IPS-15b (cell line): ENCODE results near the gene SYT12.

Experiments used
- H3K27me3 ChIP-seq: one replicate; pipeline ENCODE4 v1.6.1; 2013; ENCODE audit warnings: low read length; ENCODE audit not compliant: control insufficient read depth, insufficient read depth
- H3K36me3 ChIP-seq: one replicate; pipeline ENCODE4 v1.6.1; 2013; ENCODE audit warnings: low read length; ENCODE audit not compliant: control insufficient read depth, insufficient read depth
- H3K4me1 ChIP-seq: one replicate; pipeline ENCODE4 v1.6.1; 2013; ENCODE audit warnings: mild to moderate bottlenecking, low read length; ENCODE audit not compliant: control insufficient read depth, insufficient read depth
- H3K4me3 ChIP-seq: one replicate; pipeline ENCODE4 v1.5.1; 2013; ENCODE audit warnings: low read depth, low read length
- H3K9ac ChIP-seq: one replicate; pipeline ENCODE4 v1.6.1; 2013; ENCODE audit warnings: low read depth, mild to moderate bottlenecking, low read length
- H3K9me3 ChIP-seq: one replicate; pipeline ENCODE4 v1.6.1; 2013; ENCODE audit warnings: mild to moderate bottlenecking, low read length; ENCODE audit not compliant: control insufficient read depth, insufficient read depth

The SYT12 gene

DNA sequence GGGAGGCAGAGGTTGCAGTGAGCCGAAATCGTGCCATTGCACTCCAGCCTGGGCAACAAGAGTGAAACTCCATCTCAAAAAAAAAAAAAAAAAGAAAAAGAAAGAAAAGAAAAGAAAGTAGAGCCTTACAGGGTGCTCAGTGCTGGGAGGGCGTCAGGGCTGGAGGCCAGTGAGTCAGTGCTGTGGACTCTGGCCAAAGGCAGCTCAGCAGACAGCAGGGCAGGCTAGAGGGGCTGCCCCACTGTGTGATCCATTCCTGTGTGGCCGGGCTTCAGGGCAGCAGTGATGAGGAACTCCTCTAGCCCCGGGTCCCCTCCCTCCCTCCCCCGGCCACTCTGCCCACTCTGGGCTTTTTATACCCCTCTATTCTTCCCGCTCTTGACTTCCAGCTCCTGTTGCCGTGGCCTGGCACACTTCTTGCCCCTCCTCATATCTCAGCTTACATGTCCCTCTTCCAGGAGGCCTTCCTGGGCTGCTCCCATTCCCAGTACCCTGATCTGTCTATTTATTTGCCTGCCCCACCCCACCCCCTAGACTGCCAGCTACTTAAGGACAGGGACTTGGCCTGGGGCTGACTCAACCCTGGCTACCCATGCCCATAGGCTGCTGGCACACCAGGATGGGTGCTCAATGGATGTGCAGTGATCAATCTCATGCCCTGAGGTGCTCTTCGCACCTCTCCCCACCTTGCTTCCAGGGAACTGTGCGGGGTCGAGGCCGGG lies 10.1 kb downstream of the SYT12 start:
- peaks cover 8% of the 10 kb centered on the region for H3K4me1 ChIP-seq
- no peaks in the 10 kb centered on the region for H3K36me3 ChIP-seq
- H3K9ac ChIP-seq: no peak overlapping the region
- no peaks in the 10 kb centered on the region for H3K9me3 ChIP-seq
- no peak overlapping the region for H3K4me3 ChIP-seq
- H3K27me3 ChIP-seq: no peaks in the 10 kb centered on the region

DNA sequence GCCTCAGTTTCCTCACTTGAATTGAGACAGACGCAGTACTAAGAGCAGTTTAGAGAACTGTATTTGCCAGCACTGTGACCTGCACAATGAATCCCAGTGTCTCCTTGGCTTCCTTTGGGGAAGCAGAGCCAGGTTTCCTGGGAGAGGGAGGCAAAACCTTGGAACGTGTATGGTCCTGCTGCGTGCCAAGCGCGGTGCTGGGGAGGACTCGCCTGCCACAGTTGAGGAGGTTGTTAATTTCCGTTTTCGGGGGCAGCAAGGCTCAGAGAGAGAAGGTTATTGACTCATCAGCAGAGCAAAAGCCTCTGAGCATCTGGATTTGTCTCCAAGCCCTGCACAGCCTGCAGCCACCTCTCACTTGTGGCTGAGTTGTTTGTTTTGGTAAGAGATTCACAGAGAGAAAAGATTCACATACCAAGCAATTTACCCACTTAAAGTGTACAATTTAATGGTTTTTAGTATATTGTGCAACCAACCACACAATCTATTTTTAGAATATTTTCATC lies 10.8 kb downstream of the SYT12 start:
- H3K9ac ChIP-seq: no peak overlapping the region
- H3K27me3 ChIP-seq: no peaks in the 10 kb centered on the region
- no peaks in the 10 kb centered on the region for H3K9me3 ChIP-seq
- no peak overlapping the region for H3K4me3 ChIP-seq
- H3K36me3 ChIP-seq: no peaks in the 10 kb centered on the region
- H3K4me1 ChIP-seq: peaks cover 8% of the 10 kb centered on the region

GRCh38 chr11:67034350-67034749 lies 11.4 kb downstream of the SYT12 start:
- no peak overlapping the region for H3K9ac ChIP-seq
- no peaks in the 10 kb centered on the region for H3K27me3 ChIP-seq
- no peaks in the 10 kb centered on the region for H3K9me3 ChIP-seq
- peaks cover 8% of the 10 kb centered on the region for H3K4me1 ChIP-seq
- no peaks in the 10 kb centered on the region for H3K36me3 ChIP-seq
- no peak overlapping the region for H3K4me3 ChIP-seq

- H3K4me3 ChIP-seq: no peak overlapping the region
- H3K27me3 ChIP-seq: no peaks in the 10 kb centered on the region
- no peak overlapping the region for H3K9ac ChIP-seq
- no peaks in the 10 kb centered on the region for H3K36me3 ChIP-seq
- H3K9me3 ChIP-seq: no peaks in the 10 kb centered on the region
- H3K4me1 ChIP-seq: no peaks in the 10 kb centered on the region
These were observed 17.2 kb downstream of the SYT12 start for GRCh38 chr11:67040147-67040546.

DNA sequence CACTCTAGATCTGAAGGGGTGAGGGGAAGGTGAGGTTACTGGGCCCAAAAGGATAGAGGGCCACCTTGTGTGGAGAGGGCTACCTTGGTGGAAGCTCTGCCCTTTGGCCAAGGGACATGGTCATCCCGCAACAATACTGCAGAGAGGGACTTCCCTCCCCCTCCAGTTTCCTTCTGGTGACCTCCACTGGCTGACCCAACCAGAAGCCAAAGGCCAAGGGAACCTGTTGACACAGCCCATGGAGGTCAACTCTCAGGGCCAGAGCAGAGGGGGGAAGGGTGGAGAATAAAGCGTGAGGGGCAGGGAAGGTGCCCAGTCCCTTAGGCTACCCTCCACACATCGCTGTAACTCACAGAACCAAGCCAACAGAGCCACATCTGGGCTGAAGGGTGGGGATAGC lies 18.7 kb downstream of the SYT12 start:
- Histone ChIP-seq H3K9ac (no peak overlapping the region), H3K9me3 (no peaks in the 10 kb centered on the region), H3K4me3 (no peak overlapping the region), H3K4me1 (no peaks in the 10 kb centered on the region), H3K36me3 (no peaks in the 10 kb centered on the region), H3K27me3 (no peaks in the 10 kb centered on the region)

GRCh38 chr11:67043572-67044349 lies 20.8 kb downstream of the SYT12 start:
- no peaks in the 10 kb centered on the region for H3K27me3 ChIP-seq
- no peaks in the 10 kb centered on the region for H3K9me3 ChIP-seq
- H3K36me3 ChIP-seq: no peaks in the 10 kb centered on the region
- no peak overlapping the region for H3K4me3 ChIP-seq
- H3K9ac ChIP-seq: no peak overlapping the region
- no peaks in the 10 kb centered on the region for H3K4me1 ChIP-seq

- no peaks in the 10 kb centered on the region for H3K9me3 ChIP-seq
- H3K4me1 ChIP-seq: no peaks in the 10 kb centered on the region
- H3K27me3 ChIP-seq: no peaks in the 10 kb centered on the region
- no peak overlapping the region for H3K9ac ChIP-seq
- no peak overlapping the region for H3K4me3 ChIP-seq
- H3K36me3 ChIP-seq: no peaks in the 10 kb centered on the region
These were observed 21.6 kb downstream of the SYT12 start for GRCh38 chr11:67044496-67044895.

- Histone ChIP-seq H3K27me3 (no peaks in the 10 kb centered on the region), H3K9me3 (no peaks in the 10 kb centered on the region), H3K9ac (no peak overlapping the region), H3K4me3 (no peak overlapping the region), H3K36me3 (no peaks in the 10 kb centered on the region), H3K4me1 (no peaks in the 10 kb centered on the region)
These were observed 22.4 kb downstream of the SYT12 start for GRCh38 chr11:67045314-67045713.

GRCh38 chr11:67048515-67049130 lies 25.7 kb downstream of the SYT12 start:
- Histone ChIP-seq H3K4me1 (no peaks in the 10 kb centered on the region), H3K9me3 (no peaks in the 10 kb centered on the region), H3K27me3 (no peaks in the 10 kb centered on the region), H3K36me3 (no peaks in the 10 kb centered on the region), H3K9ac (no peak overlapping the region), H3K4me3 (no peak overlapping the region)

- Histone ChIP-seq H3K9ac (no peak overlapping the region), H3K9me3 (no peaks in the 10 kb centered on the region), H3K36me3 (no peaks in the 10 kb centered on the region), H3K4me3 (no peak overlapping the region), H3K27me3 (no peaks in the 10 kb centered on the region), H3K4me1 (peaks cover 3% of the 10 kb centered on the region)
These were observed 27.2 kb downstream of the SYT12 start for GRCh38 chr11:67050139-67050538.

GRCh38 chr11:67051180-67051893 lies 28.4 kb downstream of the SYT12 start:
- no peaks in the 10 kb centered on the region for H3K36me3 ChIP-seq
- H3K4me1 ChIP-seq: peaks cover 8% of the 10 kb centered on the region
- no peak overlapping the region for H3K4me3 ChIP-seq
- H3K9ac ChIP-seq: no peak overlapping the region
- H3K9me3 ChIP-seq: no peaks in the 10 kb centered on the region
- H3K27me3 ChIP-seq: peaks cover 3% of the 10 kb centered on the region
